H1 (cell line): ENCODE measurements around the gene MXD4. TPM values are rescaled to one million over a fixed set of nuclear protein-coding genes. Genes with fewer than 3 reads are reported as not detected.

Experiments used
- CTCF ChIA-PET: fragments of 300-600 bp; sonication (Branson Sonifier 250); formaldehyde crosslinking; loops from one replicate; lab custom pipeline; 2021; ENCODE audit not compliant: partially characterized antibody; lab: Charles Lee
- POLR2A ChIA-PET: fragments of 300-600 bp; sonication (Branson Sonifier 250); formaldehyde crosslinking; loops from one replicate; lab custom pipeline; 2021; ENCODE audit warnings: inconsistent platforms; ENCODE audit not compliant: partially characterized antibody; lab: Charles Lee
- DNase-seq, 2 experiments: peaks; one replicate each; pipeline versions ENCODE4 v3.0.0 to v3.0.0-alpha.2; 2010 to 2022; ENCODE audit warnings: low spot score in 2 of 2, low read depth in 1 of 2, mixed read lengths in 1 of 2
- FAIRE-seq: peaks from 2 replicates; lab custom pipeline; 2011; peaks lifted over from hg19 to GRCh38; lab: Jason Lieb, UNC
- H2AFZ ChIP-seq: 2 replicates; pipeline ENCODE4 v1.8.1; 2012; ENCODE audit warnings: low read length, inconsistent platforms
- H2AK5ac ChIP-seq: 2 replicates; pipeline ENCODE4 v1.6.1; 2013; ENCODE audit warnings: low read depth, low read length
- H2BK120ac ChIP-seq: replicated peaks from 2 replicates; pipeline ENCODE3; 2013; ENCODE audit warnings: low read depth, low read length, inconsistent platforms
- H2BK12ac ChIP-seq: 2 replicates; pipeline ENCODE4 v1.6.1; 2013; ENCODE audit warnings: low read depth, low read length
- H2BK15ac ChIP-seq: 2 replicates; pipeline ENCODE4 v1.6.1; 2013; ENCODE audit warnings: low read length
- H2BK20ac ChIP-seq: 2 replicates; pipeline ENCODE4 v1.6.1; 2013; ENCODE audit warnings: low read length
- H2BK5ac ChIP-seq: 2 replicates; pipeline ENCODE4 v1.6.1; 2013; ENCODE audit warnings: low read depth, low read length
- H3K14ac ChIP-seq: 2 replicates; pipeline ENCODE4 v1.6.1; 2013; ENCODE audit warnings: inconsistent platforms; ENCODE audit not compliant: insufficient read length
- H3K18ac ChIP-seq: 2 replicates; pipeline ENCODE4 v1.6.1; 2013; ENCODE audit warnings: low read length; ENCODE audit errors: extremely low read depth
- H3K23ac ChIP-seq: 2 replicates; pipeline ENCODE4 v1.6.1; 2013; ENCODE audit warnings: inconsistent platforms; ENCODE audit not compliant: insufficient read length
- H3K23me2 ChIP-seq: 2 replicates; pipeline ENCODE4 v1.6.1; 2013; ENCODE audit warnings: low read depth, low read length
- H3K27ac ChIP-seq: 2 replicates; pipeline ENCODE4 v1.6.1; 2011; ENCODE audit warnings: low read depth, low read length, inconsistent platforms
- H3K27me3 ChIP-seq, 4 experiments: replicated peaks in 1 of 4; 1 replicate in 1 of 4; 2 replicates in 3 of 4; pipeline versions ENCODE4 v1.6.1 to v1.8.1; 2011 to 2013; ENCODE audit warnings: low read length in 3 of 4, mild to moderate bottlenecking in 3 of 4, inconsistent platforms in 2 of 4, mixed read lengths in 2 of 4, moderate library complexity in 1 of 4; ENCODE audit not compliant: control insufficient read depth in 3 of 4, insufficient read depth in 3 of 4; ENCODE audit errors: extremely low read depth in 1 of 4
- H3K36me3 ChIP-seq, 4 experiments: 2 replicates each; pipeline versions ENCODE4 v1.6.1 to v1.8.1; 2011 to 2013; ENCODE audit warnings: mild to moderate bottlenecking in 4 of 4, low read length in 3 of 4, moderate library complexity in 2 of 4, control low read depth in 1 of 4, inconsistent platforms in 1 of 4; ENCODE audit not compliant: insufficient read depth in 4 of 4, control insufficient read depth in 2 of 4
- H3K4ac ChIP-seq: replicated peaks from 2 replicates; pipeline ENCODE3; 2013; ENCODE audit warnings: low read length, low read depth, mixed read lengths, inconsistent platforms; ENCODE audit not compliant: insufficient read length
- H3K4me1 ChIP-seq, 4 experiments: replicated peaks in 1 of 4; 1 replicate in 1 of 4; 2 replicates in 3 of 4; pipeline versions ENCODE4 v1.6.1 to v1.8.1; 2011 to 2013; ENCODE audit warnings: low read length in 3 of 4, inconsistent platforms in 2 of 4, mixed read lengths in 1 of 4; ENCODE audit not compliant: insufficient read depth in 4 of 4, control insufficient read depth in 3 of 4
- H3K4me2 ChIP-seq, 2 experiments: 2 replicates each; pipeline versions ENCODE4 v1.6.1 to v1.8.1; 2011 to 2013; ENCODE audit warnings: low read depth in 2 of 2, low read length in 2 of 2, control low read depth in 1 of 2, inconsistent platforms in 1 of 2, mild to moderate bottlenecking in 1 of 2; ENCODE audit not compliant: insufficient read depth in 1 of 2
- H3K4me3 ChIP-seq, 4 experiments: fragments of 200-600, 300-600 bp in 1 of 4; sonication (generic), shearing (Covaris generic), sonication (Bioruptor Twin) in 1 of 4; 2 replicates each; pipeline versions ENCODE4 v1.5.1 to v1.8.1; 2011 to 2016; ENCODE audit warnings: low read length in 4 of 4, low read depth in 3 of 4, control low read depth in 2 of 4, inconsistent platforms in 2 of 4, mild to moderate bottlenecking in 2 of 4, mixed read lengths in 1 of 4, moderate library complexity in 1 of 4; ENCODE audit not compliant: insufficient read depth in 2 of 4; ENCODE audit errors: extremely low read depth in 1 of 4
- H3K56ac ChIP-seq: replicated peaks from 2 replicates; pipeline ENCODE3; 2013; ENCODE audit warnings: low read depth, mild to moderate bottlenecking, mixed read lengths, low read length, inconsistent platforms; ENCODE audit not compliant: insufficient read length
- H3K79me1 ChIP-seq: 2 replicates; pipeline ENCODE4 v1.6.1; 2013; ENCODE audit warnings: low read depth, low read length, control low read depth
- H3K79me2 ChIP-seq, 2 experiments: 2 replicates each; pipeline versions ENCODE4 v1.6.1 to v1.8.1; 2012 to 2013; ENCODE audit warnings: low read length in 2 of 2, mild to moderate bottlenecking in 2 of 2, inconsistent platforms in 1 of 2; ENCODE audit not compliant: insufficient read depth in 2 of 2, control insufficient read depth in 1 of 2
- H3K9ac ChIP-seq, 4 experiments: replicated peaks in 1 of 4; 1 replicate in 1 of 4; 2 replicates in 3 of 4; pipeline versions ENCODE4 v1.6.1 to v1.8.1; 2011 to 2013; ENCODE audit warnings: low read depth in 3 of 4, low read length in 3 of 4, control low read depth in 2 of 4, mild to moderate bottlenecking in 2 of 4, moderate library complexity in 2 of 4, inconsistent platforms in 1 of 4; ENCODE audit errors: extremely low read depth in 1 of 4
- H3K9me3 ChIP-seq, 2 experiments: 2 replicates each; pipeline versions ENCODE4 v1.6.1 to v1.8.1; 2012 to 2013; ENCODE audit warnings: mild to moderate bottlenecking in 2 of 2, moderate library complexity in 2 of 2, control low read depth in 1 of 2, inconsistent platforms in 1 of 2, low read depth in 1 of 2, low read length in 1 of 2, mixed read lengths in 1 of 2; ENCODE audit not compliant: insufficient read depth in 2 of 2
- H4K20me1 ChIP-seq, 2 experiments: replicated peaks in 1 of 2; 2 replicates each; pipeline versions ENCODE3 to v1.8.1; 2011 to 2013; ENCODE audit warnings: inconsistent platforms in 2 of 2, low read length in 2 of 2, mild to moderate bottlenecking in 1 of 2; ENCODE audit not compliant: insufficient read depth in 2 of 2, control insufficient read depth in 1 of 2
- H4K5ac ChIP-seq: 2 replicates; pipeline ENCODE4 v1.6.1; 2013; ENCODE audit warnings: low read length, low read depth, mixed read lengths, inconsistent platforms; ENCODE audit not compliant: insufficient read length
- H4K8ac ChIP-seq: 2 replicates; pipeline ENCODE4 v1.8.0; 2013; ENCODE audit warnings: mild to moderate bottlenecking, moderate library complexity, low read length, inconsistent platforms; ENCODE audit not compliant: insufficient read depth; ENCODE audit errors: extremely low read depth
- H4K91ac ChIP-seq: replicated peaks from 2 replicates; pipeline ENCODE3; 2013; ENCODE audit warnings: low read length, mixed read lengths, inconsistent platforms; ENCODE audit not compliant: insufficient read length
- BACH1 ChIP-seq: IDR thresholded peaks from 2 replicates; pipeline ENCODE4 v1.6.1; 2012; ENCODE audit warnings: low read length, improper control_type of control experiment
- BRCA1 ChIP-seq: IDR thresholded peaks from 2 replicates; pipeline ENCODE4 v1.6.1; 2012; ENCODE audit warnings: low read depth, low read length, improper control_type of control experiment
- CTCF ChIP-seq, 3 experiments: IDR thresholded peaks; 1 replicate in 2 of 3; 2 replicates in 1 of 3; pipeline versions ENCODE4 v1.5.1 to v1.6.1; 2011; ENCODE audit warnings: low read length in 3 of 3, mild to moderate bottlenecking in 3 of 3, inconsistent platforms in 2 of 3, low read depth in 1 of 3, moderate library complexity in 1 of 3; ENCODE audit not compliant: insufficient read depth in 1 of 3; ENCODE audit errors: control extremely low read depth in 1 of 3
- EGR1 ChIP-seq: IDR thresholded peaks from 2 replicates; pipeline ENCODE4 v1.6.1; 2011; ENCODE audit warnings: low read depth, low read length, borderline replicate concordance
- GABPA ChIP-seq: IDR thresholded peaks from 2 replicates; pipeline ENCODE4 v1.6.1; 2011; ENCODE audit warnings: mild to moderate bottlenecking, low read length, moderate library complexity, borderline replicate concordance; ENCODE audit not compliant: insufficient read depth
- MAFK ChIP-seq: IDR thresholded peaks from 2 replicates; pipeline ENCODE4 v1.6.1; 2012; ENCODE audit warnings: low read depth, mild to moderate bottlenecking, improper control_type of control experiment, low read length
- SIRT6 ChIP-seq: IDR thresholded peaks from one replicate; pipeline ENCODE4 v1.7.1; 2012; ENCODE audit warnings: low read length, inconsistent platforms
- USF2 ChIP-seq: IDR thresholded peaks from 2 replicates; pipeline ENCODE4 v1.6.1; 2011; ENCODE audit warnings: low read length, improper control_type of control experiment
- WGBS, 2 experiments: shearing (Covaris generic) in 1 of 2; methylation state at CpG; one replicate each; pipeline versions ENCODE4 v1.1.6 to v1.1.7; 2013 to 2015; ENCODE audit warnings: low lambda C conversion rate in 2 of 2, mixed read lengths in 2 of 2, inconsistent platforms in 1 of 2, low coverage in 1 of 2, missing lambda C conversion rate in 1 of 2; ENCODE audit not compliant: insufficient replicate concordance in 2 of 2, insufficient coverage in 1 of 2, insufficient read length in 1 of 2; ENCODE audit errors: extremely low coverage in 1 of 2, missing lambda C conversion rate in 1 of 2; 5-methylcytosine and 5-hydroxymethylcytosine counted together
- polyA plus RNA-seq, 7 experiments: library from polyadenylated mRNA; depleted of rRNA in 3 of 7; stranded (reverse) in 5 of 7; unstranded in 2 of 7; fragments of >200 nt in 5 of 7; fragments of 200-250 nt in 2 of 7; gene quantifications; 1 replicate in 5 of 7; 2 replicates in 1 of 7; 4 replicates in 1 of 7; pipeline versions ENCODE4 v1.2.1 to v1.2.3, GENCODE V29; 2011 to 2013; ENCODE audit warnings: missing spikeins in 2 of 7, mixed read lengths in 2 of 7
- total RNA-seq: library from RNA; stranded (reverse); fragmentation: NEBNext Ultra II Directional; extraction: Animal tissue kit (Norgen Biotek cat#: 25700); gene quantifications from 2 replicates; pipeline ENCODE4 v1.2.1, GENCODE V29; 2021

The MXD4 gene
- total and polyA plus RNA-seq, 2 of the 8 experiments (the other 6 are each of a cell fraction or from before 2014, with no cell fraction given): 18.0 to 20.8 TPM

- no peak overlapping the region for H3K4ac ChIP-seq
- no peak overlapping the region for H3K9ac ChIP-seq
- no peak for FAIRE-seq
- peaks cover 0 to 6% of the 10 kb centered on the region in 2 experiments for H4K20me1 ChIP-seq
- no peak overlapping the region for H3K27ac ChIP-seq
- ChIA-PET CTCF (interaction anchor here (0.6 to 1.4 kb wide), 4 partner anchors 30 to 221 kb away, joined by 3 to 4 read pairs (median 3); no protein-coding TSS in a partner anchor), POLR2A (interaction anchor here (0.6 to 0.7 kb wide), 2 partner anchors 14 to 1480 kb away, joined by 3 to 4 read pairs; no protein-coding TSS in a partner anchor)
- H2AFZ ChIP-seq: no peak overlapping the region
- H3K27me3 ChIP-seq: no peaks in the 10 kb centered on the region
- no peak overlapping the region for H3K4me3 ChIP-seq
- DNase-seq: no peak
- H4K91ac ChIP-seq: no peak overlapping the region
- H3K79me1 ChIP-seq: no peaks in the 10 kb centered on the region
- H4K8ac ChIP-seq: no peak overlapping the region; the same call in 1 of the 2 replicates
- TF ChIP-seq BACH1 (no peak), EGR1 (no peak), BRCA1 (no peak), CTCF (IDR thresholded peaks at IDR 0.05; ENCODE audit: control extremely low read depth in 1 of 3, insufficient read depth in 1 of 3, low read depth in 1 of 3, low read length in 3 of 3) (no peak), MAFK (no peak), USF2 (no peak), GABPA (no peak), SIRT6 (no peak)
- no peak overlapping the region for H2BK5ac ChIP-seq
- no peak overlapping the region for H2BK12ac ChIP-seq
- 87% methylated on average over 21 of the region's 27 CpGs; no CpG with 5 or more reads in 1 of the 2 experiments for WGBS, 2 experiments
- no peak overlapping the region for H2BK15ac ChIP-seq
- no peak overlapping the region for H3K14ac ChIP-seq
- H3K79me2 ChIP-seq: no peaks in the 10 kb centered on the region
- H2BK20ac ChIP-seq: no peak overlapping the region
- no peak overlapping the region for H3K56ac ChIP-seq
- H3K23me2 ChIP-seq: peaks cover 7% of the 10 kb centered on the region; the same call in 1 of the 2 replicates
- no peaks in the 10 kb centered on the region for H3K36me3 ChIP-seq
- H3K18ac ChIP-seq: no peak overlapping the region
- no peaks in the 10 kb centered on the region for H3K9me3 ChIP-seq
- H3K4me2 ChIP-seq: no peak overlapping the region
- no peak overlapping the region for H4K5ac ChIP-seq
- H3K4me1 ChIP-seq: peaks cover 0 to 5% (median 0%) of the 10 kb centered on the region in 4 experiments; a peak in 2 of 7 replicates
- no peak overlapping the region for H2AK5ac ChIP-seq
- no peak overlapping the region for H2BK120ac ChIP-seq
- H3K23ac ChIP-seq: no peak overlapping the region
These were observed 23.9 kb upstream of the MXD4 start for GRCh38 chr4:2285613-2286381.
